Adrenal gland (tissue), 12 donors: ENCODE data around the gene UBASH3B. TPM values are rescaled to one million over a fixed set of nuclear protein-coding genes. Genes with fewer than 3 reads are reported as not detected.

Source experiments
- DNase-seq, 7 donors: peaks; one replicate each; pipeline ENCODE4 v3.0.0-alpha.2; 2019 to 2020
- H3K27ac ChIP-seq, 5 donors: fragments of 200-600 bp; sonication (generic) in 4 of 5; 1 replicate in 3 of 5; 2 replicates in 2 of 5; pipeline versions ENCODE4 v1.5.1 to v1.8.0; 2016 to 2020; ENCODE audit warnings: mild to moderate bottlenecking in 1 of 5
- H3K27me3 ChIP-seq: fragments of 200-600 bp; 2 replicates; pipeline ENCODE4 v1.8.0; 2021
- H3K36me3 ChIP-seq, 2 donors: fragments of 200-600 bp; replicated peaks in 1 of 2; 1 replicate in 1 of 2; 2 replicates in 1 of 2; pipeline versions ENCODE4 v1.5.1 to v1.8.0; 2018 to 2022
- H3K4me1 ChIP-seq, 2 donors: fragments of 200-600 bp; replicated peaks in 1 of 2; 1 replicate in 1 of 2; 2 replicates in 1 of 2; pipeline versions ENCODE4 v1.5.1 to v1.8.0; 2018 to 2021
- H3K4me3 ChIP-seq, 4 donors: fragments of 200-600 bp; sonication (generic) in 3 of 4; one replicate each; pipeline ENCODE4 v1.5.1; 2016 to 2018
- H3K9me3 ChIP-seq, 3 donors: fragments of 200-600 bp; sonication (generic) in 1 of 3; replicated peaks in 1 of 3; 1 replicate in 2 of 3; 2 replicates in 1 of 3; pipeline versions ENCODE4 v1.5.1 to v1.8.0; 2016 to 2021
- POLR2A ChIP-seq, 2 donors: fragments of 450-650 bp; IDR thresholded peaks; one replicate each; pipeline ENCODE4 v1.6.1; 2017; ENCODE audit warnings: antibody characterized with exemption in 2 of 2, mild to moderate bottlenecking in 2 of 2, moderate library complexity in 1 of 2
- WGBS, 4 donors: extraction: QIAGEN DNeasy Blood & Tissue Kit in 2 of 4; methylation state at CpG; one replicate each; pipeline versions ENCODE4 v1.1.5 to v1.1.7; 2013 to 2017; 5-methylcytosine and 5-hydroxymethylcytosine counted together
- intact Hi-C, 2 donors: fragments of 100-400 bp; cut with DNase I; formaldehyde crosslinking; loops; one replicate each; pipeline versions ENCODE4 v1.14.1 to v1.15.0; 2022 to 2023
- polyA plus RNA-seq, 3 donors: library from polyadenylated mRNA; stranded (reverse); fragments of 200-250 nt in 2 of 3; fragments of 350-450 nt in 1 of 3; fragmentation: Illumina TruSeq in 1 of 3; extraction: RNeasy Lipid Tissue Mini Kit (QIAGEN cat#74804) in 1 of 3; gene quantifications; one replicate each; pipeline ENCODE4 v1.2.3, GENCODE V29; 2013 to 2014
- total RNA-seq, 9 donors: library from RNA; depleted of rRNA in 4 of 9; stranded (reverse); fragments of >200 nt in 4 of 9; fragments of 120-200 nt in 1 of 9; fragmentation: NEBNext Ultra II Directional in 1 of 9; extraction: Animal tissue kit (Norgen Biotek cat#: 25700) in 1 of 9; gene quantifications; one replicate each; pipeline versions ENCODE4 v1.1.0 to v1.2.4, GENCODE V29; 2013 to 2023
- TF ChIP-seq, protein P1 (sequence below), 6 experiments: fragments of 450-650 bp in 4 of 6; fragments of 200-600 bp in 2 of 6; sonication (generic) in 1 of 6; IDR thresholded peaks; 1 replicate in 5 of 6; 2 replicates in 1 of 6; pipeline versions ENCODE4 v1.5.1 to v1.8.0; 2016 to 2021; ENCODE audit warnings: antibody characterized with exemption in 6 of 6, mild to moderate bottlenecking in 2 of 6, moderate library complexity in 1 of 6
- donor health status: healthy with polysubstance abuse.
- donor health status: Bipolar disorder and iron deficiency.
- donor health status: DM: yes; HTN: yes; CAD: no.
- donor health status: DM: no; HTN: no; CAD: no.
- donor health status: DM: no; HTN: no; CAD: no.
- donor health status: DM: yes; HTN: yes; CAD: no.

UBASH3B gene
- total and polyA plus RNA-seq, 12 donors = 0.57 to 21.5 (median 5.6) TPM

DNA sequence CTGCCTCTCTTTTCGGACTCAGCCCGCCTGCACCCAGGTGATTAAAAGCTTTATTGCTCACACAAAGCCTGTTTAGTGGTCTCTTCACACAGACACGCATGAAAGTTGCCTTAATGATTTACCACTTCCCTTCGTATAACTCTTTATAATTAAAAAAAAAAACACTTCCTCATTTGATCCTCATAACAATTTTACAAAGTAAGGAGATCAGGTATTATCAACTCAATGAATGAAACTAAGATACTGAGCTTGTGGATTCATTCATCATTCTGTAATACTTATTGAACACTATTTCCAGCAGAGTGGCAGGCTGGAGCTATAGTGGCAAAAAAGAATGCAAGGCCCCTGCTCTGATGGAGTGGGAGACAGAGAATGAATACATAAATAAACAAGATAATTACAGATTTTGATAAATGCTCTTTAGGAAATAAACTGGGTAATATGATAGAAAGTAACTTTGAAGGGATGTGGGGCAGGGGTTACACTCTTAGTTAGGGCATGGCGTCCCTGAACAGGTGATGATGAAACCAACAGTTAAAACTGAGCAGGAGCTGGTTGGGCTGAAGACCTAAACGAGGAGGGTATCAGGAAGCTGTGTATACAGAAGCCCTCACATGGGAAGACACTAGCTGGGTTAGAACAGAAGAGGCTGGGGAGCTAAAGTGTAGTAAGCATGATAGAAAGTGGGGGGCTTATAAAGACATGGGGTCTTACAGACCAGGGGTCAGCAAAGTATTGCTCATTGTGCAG is 177.4 kb downstream of the UBASH3B start:
- Histone ChIP-seq H3K36me3 (no peaks in the 10 kb centered on the region), H3K9me3 (no peaks in the 10 kb centered on the region), H3K27me3 (no peaks in the 10 kb centered on the region), H3K4me1 (no peaks in the 10 kb centered on the region), H3K27ac (no peak overlapping the region), H3K4me3 (no peak overlapping the region)
- WGBS, 4 donors = 64 to 79% (median 72%) methylated on average over 6 of the region's 6 CpGs
- no peak for DNase-seq
- intact Hi-C loops = no loop called here
- no peak for TF ChIP-seq POLR2A (IDR thresholded peaks at IDR 0.05)
- TF ChIP-seq, protein P1, sequence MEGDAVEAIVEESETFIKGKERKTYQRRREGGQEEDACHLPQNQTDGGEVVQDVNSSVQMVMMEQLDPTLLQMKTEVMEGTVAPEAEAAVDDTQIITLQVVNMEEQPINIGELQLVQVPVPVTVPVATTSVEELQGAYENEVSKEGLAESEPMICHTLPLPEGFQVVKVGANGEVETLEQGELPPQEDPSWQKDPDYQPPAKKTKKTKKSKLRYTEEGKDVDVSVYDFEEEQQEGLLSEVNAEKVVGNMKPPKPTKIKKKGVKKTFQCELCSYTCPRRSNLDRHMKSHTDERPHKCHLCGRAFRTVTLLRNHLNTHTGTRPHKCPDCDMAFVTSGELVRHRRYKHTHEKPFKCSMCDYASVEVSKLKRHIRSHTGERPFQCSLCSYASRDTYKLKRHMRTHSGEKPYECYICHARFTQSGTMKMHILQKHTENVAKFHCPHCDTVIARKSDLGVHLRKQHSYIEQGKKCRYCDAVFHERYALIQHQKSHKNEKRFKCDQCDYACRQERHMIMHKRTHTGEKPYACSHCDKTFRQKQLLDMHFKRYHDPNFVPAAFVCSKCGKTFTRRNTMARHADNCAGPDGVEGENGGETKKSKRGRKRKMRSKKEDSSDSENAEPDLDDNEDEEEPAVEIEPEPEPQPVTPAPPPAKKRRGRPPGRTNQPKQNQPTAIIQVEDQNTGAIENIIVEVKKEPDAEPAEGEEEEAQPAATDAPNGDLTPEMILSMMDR (IDR thresholded peaks at IDR 0.05) = no peak

GRCh38 chr11:122833846-122834464 is 178.4 kb downstream of the UBASH3B start:
- 73 to 85% (median 78%) methylated on average over 7 of the region's 7 CpGs for WGBS, 4 donors
- H3K27ac ChIP-seq = no peak overlapping the region

GRCh38 chr11:122836916-122837315 is 181.4 kb downstream of the UBASH3B start:
- no peak overlapping the region for H3K27ac ChIP-seq
- intact Hi-C loops = no loop called here
- DNase-seq = no peak
- no peaks in the 10 kb centered on the region for H3K36me3 ChIP-seq
- H3K4me3 ChIP-seq = no peak overlapping the region
- peaks cover 0 to 7% of the 10 kb centered on the region in 2 donors for H3K4me1 ChIP-seq
- H3K9me3 ChIP-seq = no peaks in the 10 kb centered on the region
- no peaks in the 10 kb centered on the region for H3K27me3 ChIP-seq
- no peak for TF ChIP-seq POLR2A (IDR thresholded peaks at IDR 0.05)
- TF ChIP-seq, protein P1 (IDR thresholded peaks at IDR 0.05) = no peak

More at GRCh38 chr11:122833846-122834464, 178.4 kb downstream of the UBASH3B start:
- no peak for DNase-seq
- TF ChIP-seq, protein P1 (IDR thresholded peaks at IDR 0.05) = no peak
- no peak for TF ChIP-seq POLR2A (IDR thresholded peaks at IDR 0.05)
- H3K27me3 ChIP-seq = no peaks in the 10 kb centered on the region
- H3K4me1 ChIP-seq = no peaks in the 10 kb centered on the region
- no peaks in the 10 kb centered on the region for H3K9me3 ChIP-seq
- H3K36me3 ChIP-seq = no peaks in the 10 kb centered on the region
- intact Hi-C loops = no loop called here
- no peak overlapping the region for H3K4me3 ChIP-seq

DNA sequence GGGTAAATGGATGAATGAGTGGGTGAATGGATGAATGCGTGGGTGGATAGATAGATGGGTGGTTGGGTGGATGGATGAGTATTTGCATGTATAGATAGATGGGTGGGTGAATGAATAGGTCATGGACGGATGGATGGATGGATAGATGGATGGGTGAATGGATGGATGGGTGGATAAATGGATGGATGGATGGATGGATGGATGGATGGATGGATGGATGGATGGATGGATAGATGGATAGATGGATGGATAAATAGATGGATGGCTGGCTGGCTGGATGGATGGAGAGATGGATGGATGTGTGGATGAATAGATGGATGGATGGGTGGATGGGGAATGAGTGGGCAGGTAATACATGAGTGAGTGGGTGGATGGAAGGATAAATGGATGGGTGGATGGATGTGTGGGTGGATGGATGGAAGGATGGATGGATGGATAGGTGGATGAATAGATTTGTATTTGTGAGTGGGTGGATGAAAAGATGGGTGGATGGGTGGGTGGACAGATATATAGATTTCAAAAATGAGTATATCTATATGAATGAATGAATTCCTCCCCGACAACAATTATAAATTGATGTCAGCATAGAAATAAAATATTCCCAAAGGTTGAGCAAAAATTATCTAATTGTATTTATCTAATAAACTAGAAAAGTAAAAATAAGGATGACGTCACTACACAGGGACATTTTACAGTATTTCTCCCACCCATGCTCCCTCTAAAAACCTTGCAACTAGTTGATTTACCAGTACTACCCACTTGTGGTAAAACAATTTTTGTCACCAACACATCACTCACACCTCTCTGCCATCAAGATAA is 182.2 kb downstream of the UBASH3B start:
- TF ChIP-seq, protein P1 (IDR thresholded peaks at IDR 0.05) = no peak
- TF ChIP-seq POLR2A (IDR thresholded peaks at IDR 0.05) = no peak
- DNase-seq = no peak
- intact Hi-C loops = no loop called here
- H3K4me3 ChIP-seq = no peak overlapping the region
- WGBS, 4 donors = 72 to 87% (median 82%) methylated on average over 4 of the region's 4 CpGs
- no peak overlapping the region for H3K27ac ChIP-seq
- no peaks in the 10 kb centered on the region for H3K27me3 ChIP-seq
- H3K36me3 ChIP-seq = no peaks in the 10 kb centered on the region
- peaks cover 0 to 7% of the 10 kb centered on the region in 2 donors for H3K4me1 ChIP-seq
- no peaks in the 10 kb centered on the region for H3K9me3 ChIP-seq
